ENCODE results near the gene MAVS. TPM values are rescaled to one million over a fixed set of nuclear protein-coding genes. Genes with fewer than 3 reads are reported as not detected.
"Not testable (repeated sequence)": the region's sequence is repeated elsewhere in the genome, so short reads cannot be mapped to it uniquely, and the experiment has no call there.

The MAVS gene
- total RNA-seq, 4 donors from 2014 or later = 39.6 to 94.4 (median 69.7) TPM

GRCh38 chr20:3901706-3902440 is 55.2 kb downstream of the MAVS start:
- H3K9me3 ChIP-seq = no peaks in the 10 kb centered on the region
- no peak for DNase-seq
- no peak overlapping the region for H3K4me3 ChIP-seq
- no peak for TF ChIP-seq CTCF (IDR thresholded peaks at IDR 0.05)
- TF ChIP-seq POLR2A (IDR thresholded peaks at IDR 0.05) = no peak
- peaks cover 0 to 38% (median 7%) of the 10 kb centered on the region in 4 donors for H3K4me1 ChIP-seq
- H3K27ac ChIP-seq = peak overlapping the region in 1 of 4 donors; percentile 40
- peaks cover 0 to 4% (median 0%) of the 10 kb centered on the region in 3 donors for H3K36me3 ChIP-seq
- no peaks in the 10 kb centered on the region for H3K27me3 ChIP-seq

- Histone ChIP-seq H3K4me1 (peaks cover 0 to 33% (median 7%) of the 10 kb centered on the region in 4 donors), H3K4me3 (no peak overlapping the region), H3K36me3 (peaks cover 0 to 4% (median 0%) of the 10 kb centered on the region in 3 donors), H3K9me3 (no peaks in the 10 kb centered on the region), H3K27me3 (no peaks in the 10 kb centered on the region), H3K27ac (no peak overlapping the region)
- no peak for TF ChIP-seq CTCF (IDR thresholded peaks at IDR 0.05)
- no peak for TF ChIP-seq POLR2A (IDR thresholded peaks at IDR 0.05)
- no peak for DNase-seq
Observed at GRCh38 chr20:3902446-3902845, 55.8 kb downstream of the MAVS start.

- H3K36me3 ChIP-seq = peaks cover 0 to 20% (median 0%) of the 10 kb centered on the region in 3 donors
- no peak overlapping the region for H3K4me3 ChIP-seq
- TF ChIP-seq CTCF (IDR thresholded peaks at IDR 0.05) = no peak
- TF ChIP-seq POLR2A (IDR thresholded peaks at IDR 0.05) = no peak
- H3K27ac ChIP-seq = no peak overlapping the region
- H3K27me3 ChIP-seq = no peaks in the 10 kb centered on the region
- peaks cover 0 to 30% (median 3%) of the 10 kb centered on the region in 4 donors for H3K4me1 ChIP-seq
- no peak for DNase-seq
- H3K9me3 ChIP-seq = no peaks in the 10 kb centered on the region
Observed at GRCh38 chr20:3904224-3904623, 57.6 kb downstream of the MAVS start.

GRCh38 chr20:3904857-3905256 is 58.2 kb downstream of the MAVS start:
- Histone ChIP-seq H3K27me3 (no peaks in the 10 kb centered on the region), H3K36me3 (peaks cover 0 to 25% (median 0%) of the 10 kb centered on the region in 3 donors), H3K4me3 (no peak overlapping the region), H3K4me1 (peaks cover 0 to 27% (median 3%) of the 10 kb centered on the region in 4 donors), H3K27ac (no peak overlapping the region), H3K9me3 (no peaks in the 10 kb centered on the region)
- no peak for DNase-seq
- TF ChIP-seq CTCF (IDR thresholded peaks at IDR 0.05) (no peak), POLR2A (IDR thresholded peaks at IDR 0.05) (no peak)

- Histone ChIP-seq H3K36me3 (peaks cover 0 to 44% (median 0%) of the 10 kb centered on the region in 3 donors), H3K4me1 (peaks cover 0 to 43% (median 0%) of the 10 kb centered on the region in 4 donors), H3K27ac (peak overlapping the region in 1 of 4 donors; percentile 21)
- H3K27me3 ChIP-seq, DNase-seq, H3K4me3 ChIP-seq, H3K9me3 ChIP-seq: not testable (repeated sequence)
Observed at GRCh38 chr20:3906744-3907721, 60.4 kb downstream of the MAVS start.
